ENCODE measurements around the gene CCDC120.

The CCDC120 gene

DNA sequence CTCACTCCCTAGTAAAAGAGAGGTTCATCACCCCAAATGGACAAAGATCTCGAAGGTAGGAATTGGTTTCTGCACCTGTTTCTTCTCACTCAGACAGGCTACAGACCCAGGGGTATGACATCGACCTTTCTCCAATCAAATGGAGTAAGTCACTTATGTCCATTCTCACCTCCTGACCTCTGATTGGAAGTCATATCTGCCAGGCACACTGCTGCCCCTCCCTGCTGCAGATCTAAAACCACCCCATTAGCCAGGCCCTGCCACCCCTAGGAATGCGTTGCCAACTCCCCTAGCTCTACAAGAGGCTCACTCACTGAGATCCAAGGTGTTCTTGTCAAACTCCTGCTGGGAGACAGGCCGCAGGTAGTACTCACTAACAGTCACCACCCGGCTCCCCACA is 57.9 kb downstream of the CCDC120 start:
- DNase-seq (ENCODE audit: low read depth in 1 of 2, low spot score in 1 of 2), result no peak
- no peak for TF ChIP-seq JUND (IDR thresholded peaks at IDR 0.05; ENCODE audit: low read depth)
- in situ Hi-C loops (cut with HindIII; ENCODE audit: low pct_unique_long_range_greater_than_20kb, low sequenced_read_pairs), result no loop called here

DNA sequence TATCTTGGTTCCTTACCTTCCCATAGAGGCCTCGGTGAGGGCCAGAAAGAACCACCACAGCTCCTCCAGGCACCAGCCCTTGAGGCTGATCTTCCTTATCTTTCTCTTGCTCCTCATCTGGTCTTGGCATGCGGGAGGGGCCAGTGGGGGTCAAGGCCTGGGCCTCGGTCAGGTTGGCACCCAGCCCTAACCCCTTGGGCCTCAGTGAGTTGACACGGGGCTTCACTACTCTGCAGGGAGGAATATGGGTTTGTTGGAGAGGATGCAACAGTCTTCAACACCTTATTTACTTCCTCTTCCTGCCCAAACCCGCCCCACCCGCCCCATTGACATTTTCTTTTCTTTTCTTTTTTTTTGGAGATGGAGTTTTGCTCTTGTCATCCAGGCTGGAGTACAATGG is 58.8 kb downstream of the CCDC120 start:
- in situ Hi-C loops (cut with HindIII; ENCODE audit: low pct_unique_long_range_greater_than_20kb, low sequenced_read_pairs), result no loop called here
- TF ChIP-seq JUND (IDR thresholded peaks at IDR 0.05; ENCODE audit: low read depth), result no peak
- DNase-seq (ENCODE audit: low read depth in 1 of 2, low spot score in 1 of 2), result no peak

Data from T47D (cell line).